Fibroblast of lung (primary cell): Measurements from ENCODE around the gene PCP4. TPM values are rescaled to one million over a fixed set of nuclear protein-coding genes. Genes with fewer than 3 reads are reported as not detected.

Experiments
- DNase-seq, 2 donors: peaks; one replicate each; pipeline versions ENCODE4 v3.0.0 to v3.0.0-alpha.2; 2010; ENCODE audit warnings: low read depth in 2 of 2
- H2AFZ ChIP-seq: 2 replicates; pipeline ENCODE4 v1.5.1; 2012; ENCODE audit warnings: low read length, control low read depth, inconsistent platforms
- H3K27ac ChIP-seq: 2 replicates; pipeline ENCODE4 v1.5.1; 2011; ENCODE audit warnings: low read length, control low read depth; ENCODE audit not compliant: insufficient read depth
- H3K27me3 ChIP-seq: 2 replicates; pipeline ENCODE4 v1.5.1; 2011; ENCODE audit warnings: mild to moderate bottlenecking, low read length; ENCODE audit not compliant: control insufficient read depth, insufficient read depth
- H3K36me3 ChIP-seq: 2 replicates; pipeline ENCODE4 v1.5.1; 2011; ENCODE audit warnings: low read length; ENCODE audit not compliant: control insufficient read depth, insufficient read depth
- H3K4me1 ChIP-seq: 2 replicates; pipeline ENCODE4 v1.5.1; 2011; ENCODE audit warnings: low read length; ENCODE audit not compliant: control insufficient read depth, insufficient read depth; ENCODE audit errors: extremely low read depth
- H3K4me2 ChIP-seq: 2 replicates; pipeline ENCODE4 v1.5.1; 2011; ENCODE audit warnings: low read length, control low read depth; ENCODE audit not compliant: insufficient read depth; ENCODE audit errors: extremely low read depth
- H3K4me3 ChIP-seq, 4 experiments: fragments of 200-600 bp in 1 of 4; sonication (generic) in 1 of 4; replicated peaks in 1 of 4; 2 replicates each; pipeline ENCODE4 v1.5.1; 2011 to 2016; ENCODE audit warnings: low read length in 4 of 4, low read depth in 3 of 4, mild to moderate bottlenecking in 3 of 4, control low read depth in 2 of 4, inconsistent platforms in 1 of 4, mixed read lengths in 1 of 4; ENCODE audit not compliant: insufficient read depth in 1 of 4; ENCODE audit errors: control extremely low read depth in 1 of 4
- H3K79me2 ChIP-seq: 2 replicates; pipeline ENCODE4 v1.5.1; 2012; ENCODE audit warnings: mild to moderate bottlenecking, low read length, inconsistent platforms; ENCODE audit not compliant: control insufficient read depth, insufficient read depth
- H3K9ac ChIP-seq: 2 replicates; pipeline ENCODE4 v1.5.1; 2011; ENCODE audit warnings: mild to moderate bottlenecking, low read length, control low read depth; ENCODE audit not compliant: insufficient read depth
- H3K9me3 ChIP-seq: 2 replicates; pipeline ENCODE4 v1.5.1; 2012; ENCODE audit warnings: low read depth, low read length; ENCODE audit not compliant: control insufficient read depth, insufficient read depth
- H4K20me1 ChIP-seq: 2 replicates; pipeline ENCODE4 v1.5.1; 2011; ENCODE audit warnings: low read length; ENCODE audit not compliant: control insufficient read depth, insufficient read depth; ENCODE audit errors: extremely low read depth
- CTCF ChIP-seq, 2 donors: IDR thresholded peaks in 1 of 2; conservative IDR thresholded peaks in 1 of 2; 1 replicate in 1 of 2; 2 replicates in 1 of 2; pipeline ENCODE4 v1.5.1; 2011 to 2012; ENCODE audit warnings: low read length in 2 of 2, control low read depth in 1 of 2, inconsistent platforms in 1 of 2, low read depth in 1 of 2, mild to moderate bottlenecking in 1 of 2
- EZH2 ChIP-seq: IDR thresholded peaks from 2 replicates; pipeline ENCODE4 v1.5.1; 2012; ENCODE audit warnings: low read length, control low read depth, mild to moderate bottlenecking; ENCODE audit errors: missing control alignments
- polyA plus RNA-seq, 2 donors: library from polyadenylated mRNA; depleted of rRNA in 1 of 2; stranded (reverse) in 1 of 2; unstranded in 1 of 2; fragments of >200 nt; gene quantifications; 2 replicates each; pipeline ENCODE4 v1.2.1, GENCODE V29; 2011 to 2012; ENCODE audit warnings: missing spikeins in 1 of 2
- total RNA-seq: library from RNA; depleted of rRNA; stranded (reverse); fragments of >200 nt; gene quantifications from 2 replicates; pipeline ENCODE4 v1.2.1, GENCODE V29; 2014

PCP4 gene
- total and polyA plus RNA-seq, 2 donors (not counting 1 experiment from before 2014, with no cell fraction given): not detected

GRCh38 chr21:39951183-39952101, 84.2 kb downstream of the PCP4 start:
- H2AFZ ChIP-seq: no peak overlapping the region
- H3K4me3 ChIP-seq: no peak overlapping the region
- no peaks in the 10 kb centered on the region for H3K9me3 ChIP-seq
- no peaks in the 10 kb centered on the region for H3K4me1 ChIP-seq
- no peaks in the 10 kb centered on the region for H3K27me3 ChIP-seq
- no peak overlapping the region for H3K9ac ChIP-seq
- no peaks in the 10 kb centered on the region for H3K79me2 ChIP-seq
- DNase-seq: no peak
- no peaks in the 10 kb centered on the region for H3K36me3 ChIP-seq
- no peak overlapping the region for H3K27ac ChIP-seq
- no peak overlapping the region for H3K4me2 ChIP-seq
- no peaks in the 10 kb centered on the region for H4K20me1 ChIP-seq
- TF ChIP-seq CTCF (conservative IDR thresholded peaks at IDR 0.05 in 1 of 2, IDR thresholded peaks at IDR 0.05 in 1 of 2; ENCODE audit: low read depth in 1 of 2, low read length in 2 of 2) (no peak), EZH2 (no peak)

- Histone ChIP-seq H3K79me2 (no peaks in the 10 kb centered on the region), H3K4me2 (no peak overlapping the region), H2AFZ (no peak overlapping the region), H3K9me3 (no peaks in the 10 kb centered on the region), H3K27ac (no peak overlapping the region), H3K4me1 (no peaks in the 10 kb centered on the region), H3K4me3 (no peak overlapping the region), H3K27me3 (no peaks in the 10 kb centered on the region), H4K20me1 (no peaks in the 10 kb centered on the region), H3K9ac (no peak overlapping the region), H3K36me3 (no peaks in the 10 kb centered on the region)
- DNase-seq: no peak
- no peak for TF ChIP-seq EZH2
- no peak for TF ChIP-seq CTCF (conservative IDR thresholded peaks at IDR 0.05 in 1 of 2, IDR thresholded peaks at IDR 0.05 in 1 of 2; ENCODE audit: low read depth in 1 of 2, low read length in 2 of 2)
Observed at GRCh38 chr21:39952265-39952664, 85.0 kb downstream of the PCP4 start.

GRCh38 chr21:39954570-39954969, 87.3 kb downstream of the PCP4 start:
- H3K36me3 ChIP-seq: no peaks in the 10 kb centered on the region
- no peak overlapping the region for H3K4me3 ChIP-seq
- no peak overlapping the region for H3K27ac ChIP-seq
- no peaks in the 10 kb centered on the region for H3K79me2 ChIP-seq
- no peak overlapping the region for H2AFZ ChIP-seq
- no peak overlapping the region for H3K9ac ChIP-seq
- H3K4me2 ChIP-seq: no peak overlapping the region
- no peaks in the 10 kb centered on the region for H3K27me3 ChIP-seq
- no peak for DNase-seq
- no peaks in the 10 kb centered on the region for H3K4me1 ChIP-seq
- no peaks in the 10 kb centered on the region for H3K9me3 ChIP-seq
- no peaks in the 10 kb centered on the region for H4K20me1 ChIP-seq
- TF ChIP-seq EZH2 (no peak), CTCF (conservative IDR thresholded peaks at IDR 0.05 in 1 of 2, IDR thresholded peaks at IDR 0.05 in 1 of 2; ENCODE audit: low read depth in 1 of 2, low read length in 2 of 2) (no peak)
